OCI-LY3 (cell line): Measurements from ENCODE around the gene WFDC8.

ENCODE experiments used
- CTCF ChIP-seq: fragments of 200-600, 300-600 bp; sonication (generic); IDR thresholded peaks from 2 replicates; pipeline ENCODE4 v1.5.1; 2014; ENCODE audit warnings: antibody characterized with exemption, low read length, low read depth
- EZH2phosphoT487 ChIP-seq: fragments of 200-600 bp; shearing (Covaris generic); IDR thresholded peaks from 2 replicates; pipeline ENCODE4 v1.6.1; 2018; ENCODE audit warnings: antibody characterized with exemption, mixed run types, low read depth

GRCh38 chr20:45555198-45555597 lies 23.9 kb downstream of the WFDC8 start:
- TF ChIP-seq CTCF: no peak
- no peak for TF ChIP-seq EZH2phosphoT487
